K562 (cell line): ENCODE results near the gene CARM1. TPM values are rescaled to one million over a fixed set of nuclear protein-coding genes. Genes with fewer than 3 reads are reported as not detected.

ENCODE experiments used
- C11orf30 ChIP-seq: fragments of 450-650 bp; IDR thresholded peaks from 2 replicates; pipeline ENCODE4 v1.6.1; 2016; ENCODE audit warnings: low read depth, mild to moderate bottlenecking
- CEBPB ChIP-seq: fragments of 450-650 bp; IDR thresholded peaks from 2 replicates; pipeline ENCODE4 v1.6.1; 2016; ENCODE audit warnings: missing genetic modification characterization, missing compliant biosample characterization
- DACH1 ChIP-seq: fragments of 450-650 bp; IDR thresholded peaks from 2 replicates; pipeline ENCODE4 v1.6.1; 2018; ENCODE audit not compliant: partially characterized antibody
- DDX20 ChIP-seq: fragments of 450-650 bp; IDR thresholded peaks from 2 replicates; pipeline ENCODE4 v1.6.1; 2016; ENCODE audit warnings: missing genetic modification characterization, low read depth, mild to moderate bottlenecking, missing compliant biosample characterization, moderate library complexity
- DPF2 ChIP-seq: fragments of 450-650 bp; IDR thresholded peaks from 2 replicates; pipeline ENCODE4 v1.6.1; 2016
- ETV1 ChIP-seq: fragments of 450-650 bp; conservative IDR thresholded peaks from 2 replicates; pipeline ENCODE4 v1.6.1; 2016; ENCODE audit warnings: missing genetic modification characterization, control low read depth, low read depth, missing compliant biosample characterization
- FOXK1 ChIP-seq: sonication (generic); formaldehyde crosslinking; IDR thresholded peaks from 2 replicates; pipeline ENCODE4 v1.8.0; 2022; ENCODE audit warnings: missing genetic modification reagents, mild to moderate bottlenecking, borderline replicate concordance
- HDAC3 ChIP-seq: fragments of 450-650 bp; IDR thresholded peaks from 2 replicates; pipeline ENCODE4 v1.6.1; 2018; ENCODE audit warnings: borderline replicate concordance, mild to moderate bottlenecking, moderate library complexity; ENCODE audit not compliant: partially characterized antibody
- HDAC8 ChIP-seq: fragments of 450-650 bp; IDR thresholded peaks from 2 replicates; pipeline ENCODE4 v1.6.1; 2016; ENCODE audit warnings: mild to moderate bottlenecking, missing genetic modification characterization, moderate library complexity, missing compliant biosample characterization
- NR3C1 ChIP-seq: sonication (generic); formaldehyde crosslinking; IDR thresholded peaks from 2 replicates; pipeline ENCODE4 v1.8.1; 2022; ENCODE audit warnings: missing genetic modification reagents
- PHF8 ChIP-seq: fragments of 200-600 bp; sonication (generic); IDR thresholded peaks from 2 replicates; pipeline ENCODE4 v1.6.1; 2012; ENCODE audit warnings: mixed run types, mild to moderate bottlenecking, inconsistent platforms, low read length, moderate library complexity, borderline replicate concordance
- RAD51 ChIP-seq: fragments of 450-650 bp; IDR thresholded peaks from 2 replicates; pipeline ENCODE4 v1.7.1; 2016; ENCODE audit warnings: low read depth, mild to moderate bottlenecking, borderline replicate concordance
- YY1 ChIP-seq, 3 experiments: IDR thresholded peaks; 2 replicates each; pipeline ENCODE4 v1.6.1; 2011; ENCODE audit warnings: low read length in 2 of 3, mild to moderate bottlenecking in 2 of 3, moderate library complexity in 2 of 3, borderline replicate concordance in 1 of 3, control low read depth in 1 of 3, low read depth in 1 of 3; ENCODE audit not compliant: insufficient read depth in 3 of 3, insufficient replicate concordance in 2 of 3, control insufficient read depth in 1 of 3, insufficient read length in 1 of 3; ENCODE audit errors: extremely low read depth in 1 of 3
- ZNF12 ChIP-seq: sonication (generic); formaldehyde crosslinking; IDR thresholded peaks from 2 replicates; pipeline ENCODE4 v1.4.0; 2020; ENCODE audit warnings: mild to moderate bottlenecking, missing genetic modification reagents
- polyA plus RNA-seq, 8 experiments: library from polyadenylated mRNA; depleted of rRNA in 4 of 8; stranded (reverse) in 5 of 8; unstranded in 3 of 8; fragments of >200 nt; fragmentation: Nextera tagmentation in 2 of 8; fragmentation: Illumina TruSeq in 1 of 8; extraction: Ambion mirVana in 2 of 8; extraction: Trizol in 1 of 8; gene quantifications; 2 replicates each; pipeline versions ENCODE4 v1.2.1 to v1.2.3, GENCODE V29; 2011 to 2014; ENCODE audit warnings: inconsistent platforms in 1 of 8, missing spikeins in 1 of 8
- total RNA-seq, 7 experiments: library from RNA; depleted of rRNA in 6 of 7; stranded (reverse); fragments of >200 nt in 6 of 7; fragmentation: Illumina TruSeq in 2 of 7; extraction: Trizol in 2 of 7; gene quantifications; 2 replicates each; pipeline versions ENCODE4 v1.2.1 to v1.2.3, GENCODE V29; 2011 to 2021; ENCODE audit warnings: low replicate concordance in 1 of 7
- TF ChIP-seq, protein P1 (sequence below): fragments of 150-350 bp; IDR thresholded peaks from 2 replicates; pipeline ENCODE4 v1.6.1; 2014; ENCODE audit warnings: low read depth, mild to moderate bottlenecking, low read length, borderline replicate concordance
- TF ChIP-seq, protein P2 (sequence below): fragments of 450-650 bp; conservative IDR thresholded peaks from 2 replicates; pipeline ENCODE4 v1.6.1; 2016; ENCODE audit warnings: missing genetic modification characterization, low read depth, mild to moderate bottlenecking, control low read depth, missing compliant biosample characterization
- TF ChIP-seq, protein P3 (sequence below): sonication (generic); formaldehyde crosslinking; IDR thresholded peaks from 2 replicates; pipeline ENCODE4 v1.8.1; 2022; ENCODE audit warnings: missing genetic modification reagents
- TF ChIP-seq, protein P4 (sequence below): sonication (generic); formaldehyde crosslinking; IDR thresholded peaks from 2 replicates; pipeline ENCODE4 v1.8.1; 2023; ENCODE audit warnings: mild to moderate bottlenecking, missing genetic modification reagents

CARM1 gene
- total and polyA plus RNA-seq, 9 of the 15 experiments (the other 6 are each of a cell fraction or from before 2014, with no cell fraction given), result 0.36 to 86.0 (median 29.7) TPM

DNA sequence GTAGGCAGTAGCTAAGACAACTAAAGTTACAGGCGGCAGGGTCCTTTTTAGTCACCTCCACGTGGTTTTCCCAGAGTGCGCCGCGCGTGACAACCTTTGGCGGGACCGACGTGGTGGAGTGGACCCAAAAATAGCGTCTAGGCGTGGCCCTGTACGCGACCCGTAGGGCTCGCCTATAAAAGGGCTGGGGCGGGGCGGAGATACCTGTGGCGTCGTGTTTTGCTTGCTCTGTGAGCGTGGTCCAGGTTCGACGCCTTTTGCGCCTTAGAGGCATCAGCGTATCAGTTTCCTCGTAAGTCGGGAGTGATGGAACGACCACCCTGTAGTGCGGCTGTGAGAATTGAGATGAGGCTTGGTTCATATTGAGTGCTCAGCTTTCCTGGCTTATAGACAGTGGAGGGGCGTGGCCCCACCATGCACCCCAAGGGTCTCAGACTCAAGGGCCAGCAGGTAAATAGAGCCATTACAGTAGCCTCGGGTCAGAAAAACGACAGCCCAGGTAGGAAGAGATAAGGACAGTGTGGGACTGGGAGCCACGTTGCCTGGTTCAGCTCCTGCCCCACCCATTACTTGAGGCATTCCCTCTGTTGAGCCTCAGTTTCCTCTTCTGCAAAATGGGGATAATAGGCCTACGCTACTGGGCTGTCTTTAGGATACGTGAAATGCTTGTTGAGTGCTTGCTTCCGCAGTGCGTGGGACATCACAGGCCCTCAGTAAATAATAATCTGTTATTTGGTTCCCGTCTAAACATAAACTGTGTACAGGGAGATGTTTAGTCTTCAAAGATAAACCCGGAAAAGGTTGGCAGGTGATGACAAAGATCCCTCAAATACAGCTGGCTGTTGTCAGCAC is 34.6 kb upstream of the CARM1 start (continued):
- TF ChIP-seq, protein P1, sequence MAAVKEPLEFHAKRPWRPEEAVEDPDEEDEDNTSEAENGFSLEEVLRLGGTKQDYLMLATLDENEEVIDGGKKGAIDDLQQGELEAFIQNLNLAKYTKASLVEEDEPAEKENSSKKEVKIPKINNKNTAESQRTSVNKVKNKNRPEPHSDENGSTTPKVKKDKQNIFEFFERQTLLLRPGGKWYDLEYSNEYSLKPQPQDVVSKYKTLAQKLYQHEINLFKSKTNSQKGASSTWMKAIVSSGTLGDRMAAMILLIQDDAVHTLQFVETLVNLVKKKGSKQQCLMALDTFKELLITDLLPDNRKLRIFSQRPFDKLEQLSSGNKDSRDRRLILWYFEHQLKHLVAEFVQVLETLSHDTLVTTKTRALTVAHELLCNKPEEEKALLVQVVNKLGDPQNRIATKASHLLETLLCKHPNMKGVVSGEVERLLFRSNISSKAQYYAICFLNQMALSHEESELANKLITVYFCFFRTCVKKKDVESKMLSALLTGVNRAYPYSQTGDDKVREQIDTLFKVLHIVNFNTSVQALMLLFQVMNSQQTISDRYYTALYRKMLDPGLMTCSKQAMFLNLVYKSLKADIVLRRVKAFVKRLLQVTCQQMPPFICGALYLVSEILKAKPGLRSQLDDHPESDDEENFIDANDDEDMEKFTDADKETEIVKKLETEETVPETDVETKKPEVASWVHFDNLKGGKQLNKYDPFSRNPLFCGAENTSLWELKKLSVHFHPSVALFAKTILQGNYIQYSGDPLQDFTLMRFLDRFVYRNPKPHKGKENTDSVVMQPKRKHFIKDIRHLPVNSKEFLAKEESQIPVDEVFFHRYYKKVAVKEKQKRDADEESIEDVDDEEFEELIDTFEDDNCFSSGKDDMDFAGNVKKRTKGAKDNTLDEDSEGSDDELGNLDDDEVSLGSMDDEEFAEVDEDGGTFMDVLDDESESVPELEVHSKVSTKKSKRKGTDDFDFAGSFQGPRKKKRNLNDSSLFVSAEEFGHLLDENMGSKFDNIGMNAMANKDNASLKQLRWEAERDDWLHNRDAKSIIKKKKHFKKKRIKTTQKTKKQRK, result no peak
- TF ChIP-seq FOXK1 (CRISPR knock-in tag) (peak; percentile 96), ETV1 (tag) (peak; percentile 65), DACH1 (no peak), RAD51 (peak; percentile 93), YY1 (IDR thresholded peaks at IDR 0.05; ENCODE audit: borderline replicate concordance in 1 of 3, control insufficient read depth in 1 of 3, extremely low read depth in 1 of 3, insufficient read depth in 3 of 3, insufficient read length in 1 of 3, insufficient replicate concordance in 2 of 3, low read depth in 1 of 3, low read length in 2 of 3) (no peak), DPF2 (peak; percentile 13; the same call in 1 of the 2 replicates), ZNF12 (CRISPR knock-in tag) (peak; percentile 91), CEBPB (tag) (no peak), DDX20 (peak; percentile 61; the same call in 1 of the 2 replicates), HDAC3 (peak; percentile 77), HDAC8 (peak; percentile 95), PHF8 (no peak), C11orf30 (no peak), NR3C1 (CRISPR knock-in tag) (peak; percentile 86; the same call in 1 of the 2 replicates)
- TF ChIP-seq, protein P2, sequence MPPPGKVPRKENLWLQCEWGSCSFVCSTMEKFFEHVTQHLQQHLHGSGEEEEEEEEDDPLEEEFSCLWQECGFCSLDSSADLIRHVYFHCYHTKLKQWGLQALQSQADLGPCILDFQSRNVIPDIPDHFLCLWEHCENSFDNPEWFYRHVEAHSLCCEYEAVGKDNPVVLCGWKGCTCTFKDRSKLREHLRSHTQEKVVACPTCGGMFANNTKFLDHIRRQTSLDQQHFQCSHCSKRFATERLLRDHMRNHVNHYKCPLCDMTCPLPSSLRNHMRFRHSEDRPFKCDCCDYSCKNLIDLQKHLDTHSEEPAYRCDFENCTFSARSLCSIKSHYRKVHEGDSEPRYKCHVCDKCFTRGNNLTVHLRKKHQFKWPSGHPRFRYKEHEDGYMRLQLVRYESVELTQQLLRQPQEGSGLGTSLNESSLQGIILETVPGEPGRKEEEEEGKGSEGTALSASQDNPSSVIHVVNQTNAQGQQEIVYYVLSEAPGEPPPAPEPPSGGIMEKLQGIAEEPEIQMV (tag), result peak; percentile 72; the same call in 1 of the 2 replicates
- TF ChIP-seq, protein P3, sequence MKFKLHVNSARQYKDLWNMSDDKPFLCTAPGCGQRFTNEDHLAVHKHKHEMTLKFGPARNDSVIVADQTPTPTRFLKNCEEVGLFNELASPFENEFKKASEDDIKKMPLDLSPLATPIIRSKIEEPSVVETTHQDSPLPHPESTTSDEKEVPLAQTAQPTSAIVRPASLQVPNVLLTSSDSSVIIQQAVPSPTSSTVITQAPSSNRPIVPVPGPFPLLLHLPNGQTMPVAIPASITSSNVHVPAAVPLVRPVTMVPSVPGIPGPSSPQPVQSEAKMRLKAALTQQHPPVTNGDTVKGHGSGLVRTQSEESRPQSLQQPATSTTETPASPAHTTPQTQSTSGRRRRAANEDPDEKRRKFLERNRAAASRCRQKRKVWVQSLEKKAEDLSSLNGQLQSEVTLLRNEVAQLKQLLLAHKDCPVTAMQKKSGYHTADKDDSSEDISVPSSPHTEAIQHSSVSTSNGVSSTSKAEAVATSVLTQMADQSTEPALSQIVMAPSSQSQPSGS (CRISPR knock-in tag), result no peak
- TF ChIP-seq, protein P4, sequence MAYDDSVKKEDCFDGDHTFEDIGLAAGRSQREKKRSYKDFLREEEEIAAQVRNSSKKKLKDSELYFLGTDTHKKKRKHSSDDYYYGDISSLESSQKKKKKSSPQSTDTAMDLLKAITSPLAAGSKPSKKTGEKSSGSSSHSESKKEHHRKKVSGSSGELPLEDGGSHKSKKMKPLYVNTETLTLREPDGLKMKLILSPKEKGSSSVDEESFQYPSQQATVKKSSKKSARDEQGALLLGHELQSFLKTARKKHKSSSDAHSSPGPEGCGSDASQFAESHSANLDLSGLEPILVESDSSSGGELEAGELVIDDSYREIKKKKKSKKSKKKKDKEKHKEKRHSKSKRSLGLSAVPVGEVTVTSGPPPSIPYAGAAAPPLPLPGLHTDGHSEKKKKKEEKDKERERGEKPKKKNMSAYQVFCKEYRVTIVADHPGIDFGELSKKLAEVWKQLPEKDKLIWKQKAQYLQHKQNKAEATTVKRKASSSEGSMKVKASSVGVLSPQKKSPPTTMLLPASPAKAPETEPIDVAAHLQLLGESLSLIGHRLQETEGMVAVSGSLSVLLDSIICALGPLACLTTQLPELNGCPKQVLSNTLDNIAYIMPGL (CRISPR knock-in tag), result no peak
